Astrocyte of the spinal cord (primary cell): ENCODE data around the gene DENND1A.

ENCODE experiments used
- DNase-seq: peaks from one replicate; pipeline ENCODE4 v3.0.0; 2011; ENCODE audit warnings: low read depth, low spot score
- H3K4me3 ChIP-seq: 2 replicates; pipeline ENCODE4 v1.5.1; 2011; ENCODE audit warnings: low read depth, mild to moderate bottlenecking, low read length, moderate library complexity
- in situ Hi-C: cut with HindIII; loops from 2 replicates; pipeline ENCODE4 v1.10.0; 2017; ENCODE audit warnings: low sequenced_read_pairs
- TF ChIP-seq, protein P1 (sequence below): IDR thresholded peaks from 2 replicates; pipeline ENCODE4 v1.5.1; 2012; ENCODE audit warnings: low read depth, mild to moderate bottlenecking, low read length, inconsistent platforms

DENND1A gene

GRCh38 chr9:123689701-123690428 is 240.1 kb downstream of the DENND1A start:
- in situ Hi-C loops = no loop called here
- H3K4me3 ChIP-seq = no peak overlapping the region
- TF ChIP-seq, protein P1, sequence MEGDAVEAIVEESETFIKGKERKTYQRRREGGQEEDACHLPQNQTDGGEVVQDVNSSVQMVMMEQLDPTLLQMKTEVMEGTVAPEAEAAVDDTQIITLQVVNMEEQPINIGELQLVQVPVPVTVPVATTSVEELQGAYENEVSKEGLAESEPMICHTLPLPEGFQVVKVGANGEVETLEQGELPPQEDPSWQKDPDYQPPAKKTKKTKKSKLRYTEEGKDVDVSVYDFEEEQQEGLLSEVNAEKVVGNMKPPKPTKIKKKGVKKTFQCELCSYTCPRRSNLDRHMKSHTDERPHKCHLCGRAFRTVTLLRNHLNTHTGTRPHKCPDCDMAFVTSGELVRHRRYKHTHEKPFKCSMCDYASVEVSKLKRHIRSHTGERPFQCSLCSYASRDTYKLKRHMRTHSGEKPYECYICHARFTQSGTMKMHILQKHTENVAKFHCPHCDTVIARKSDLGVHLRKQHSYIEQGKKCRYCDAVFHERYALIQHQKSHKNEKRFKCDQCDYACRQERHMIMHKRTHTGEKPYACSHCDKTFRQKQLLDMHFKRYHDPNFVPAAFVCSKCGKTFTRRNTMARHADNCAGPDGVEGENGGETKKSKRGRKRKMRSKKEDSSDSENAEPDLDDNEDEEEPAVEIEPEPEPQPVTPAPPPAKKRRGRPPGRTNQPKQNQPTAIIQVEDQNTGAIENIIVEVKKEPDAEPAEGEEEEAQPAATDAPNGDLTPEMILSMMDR = no peak
- DNase-seq = no peak

- H3K4me3 ChIP-seq = no peak overlapping the region
- in situ Hi-C loops = no loop called here
- DNase-seq = no peak
- TF ChIP-seq, protein P1 = no peak
These were observed 242.6 kb downstream of the DENND1A start for GRCh38 chr9:123687246-123687751.

DNA sequence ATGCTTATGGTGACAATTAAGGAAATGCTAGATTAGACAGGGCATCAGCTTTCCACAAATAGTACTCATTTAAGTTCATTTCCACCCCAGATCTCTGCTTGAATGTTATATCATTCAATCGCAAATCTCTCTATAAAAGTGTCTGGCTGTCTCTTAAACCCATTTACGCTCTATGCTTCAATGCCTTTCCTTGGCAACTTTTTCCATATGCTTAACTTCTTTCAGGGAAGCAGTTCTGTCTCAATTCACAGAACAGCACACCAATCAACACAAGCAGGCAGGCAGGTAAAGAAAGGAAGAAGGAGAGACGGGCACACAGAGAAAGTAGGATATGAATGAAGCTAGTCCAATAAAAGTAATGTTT is 243.1 kb downstream of the DENND1A start:
- DNase-seq = no peak
- no peak overlapping the region for H3K4me3 ChIP-seq
- in situ Hi-C loops = no loop called here
- TF ChIP-seq, protein P1 = no peak

GRCh38 chr9:123686131-123686828 is 243.6 kb downstream of the DENND1A start:
- TF ChIP-seq, protein P1 = no peak
- in situ Hi-C loops = no loop called here
- DNase-seq = peak; percentile 37
- H3K4me3 ChIP-seq = no peak overlapping the region

DNA sequence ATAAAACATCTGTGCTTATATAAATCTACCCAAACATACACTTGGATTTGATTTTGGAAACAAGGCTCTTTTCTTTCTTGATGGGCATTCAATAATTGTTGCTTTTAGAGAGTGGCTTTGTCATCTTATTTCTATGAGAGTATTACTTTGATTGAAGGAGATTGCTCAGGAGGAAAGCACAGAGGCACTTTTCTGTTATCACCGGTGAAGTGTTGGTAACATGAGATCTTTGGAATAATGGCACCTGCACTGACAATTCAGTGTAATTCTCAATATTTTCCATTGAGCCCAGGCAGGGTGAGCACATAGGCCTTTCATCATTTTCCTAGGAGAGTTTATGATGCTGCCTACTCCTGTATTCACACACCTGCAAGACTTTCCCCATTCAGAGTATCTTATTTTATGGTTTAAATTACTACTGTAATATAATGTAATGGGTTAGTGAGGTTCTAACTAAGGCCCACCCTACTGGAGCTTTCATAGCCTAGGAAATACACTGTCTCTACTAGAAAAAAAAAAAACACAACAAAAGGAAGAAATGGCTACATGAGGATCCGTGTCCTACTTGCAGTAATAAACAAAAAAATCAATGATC is 244.3 kb downstream of the DENND1A start:
- TF ChIP-seq, protein P1 = no peak
- no peak for DNase-seq
- in situ Hi-C loops = no loop called here
- H3K4me3 ChIP-seq = no peak overlapping the region

GRCh38 chr9:123684393-123685149 is 245.4 kb downstream of the DENND1A start:
- in situ Hi-C loops = no loop called here
- no peak for DNase-seq
- TF ChIP-seq, protein P1 = no peak
- H3K4me3 ChIP-seq = no peak overlapping the region
